ENCODE measurements around the gene THAP9.

DNA sequence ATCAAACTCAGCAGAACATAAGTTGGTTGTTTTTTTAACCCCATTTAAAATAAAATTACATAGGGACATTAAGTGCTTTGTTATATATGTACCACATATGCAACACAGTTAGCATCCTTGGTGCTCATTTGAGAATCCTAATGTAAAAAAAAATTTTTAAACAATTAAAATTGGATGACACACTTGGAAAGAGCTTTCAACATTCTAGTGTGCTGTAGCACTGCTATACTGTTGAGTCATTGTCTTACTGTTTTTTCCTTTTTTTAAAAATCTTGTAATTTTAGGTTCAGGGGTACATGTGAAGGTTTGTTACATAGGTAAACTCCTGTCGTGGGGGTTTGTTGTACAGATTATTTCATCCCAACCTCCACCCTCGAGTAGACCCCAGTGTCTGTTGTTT is 12.8 kb downstream of the THAP9 start:
- TF ChIP-seq, protein P1, sequence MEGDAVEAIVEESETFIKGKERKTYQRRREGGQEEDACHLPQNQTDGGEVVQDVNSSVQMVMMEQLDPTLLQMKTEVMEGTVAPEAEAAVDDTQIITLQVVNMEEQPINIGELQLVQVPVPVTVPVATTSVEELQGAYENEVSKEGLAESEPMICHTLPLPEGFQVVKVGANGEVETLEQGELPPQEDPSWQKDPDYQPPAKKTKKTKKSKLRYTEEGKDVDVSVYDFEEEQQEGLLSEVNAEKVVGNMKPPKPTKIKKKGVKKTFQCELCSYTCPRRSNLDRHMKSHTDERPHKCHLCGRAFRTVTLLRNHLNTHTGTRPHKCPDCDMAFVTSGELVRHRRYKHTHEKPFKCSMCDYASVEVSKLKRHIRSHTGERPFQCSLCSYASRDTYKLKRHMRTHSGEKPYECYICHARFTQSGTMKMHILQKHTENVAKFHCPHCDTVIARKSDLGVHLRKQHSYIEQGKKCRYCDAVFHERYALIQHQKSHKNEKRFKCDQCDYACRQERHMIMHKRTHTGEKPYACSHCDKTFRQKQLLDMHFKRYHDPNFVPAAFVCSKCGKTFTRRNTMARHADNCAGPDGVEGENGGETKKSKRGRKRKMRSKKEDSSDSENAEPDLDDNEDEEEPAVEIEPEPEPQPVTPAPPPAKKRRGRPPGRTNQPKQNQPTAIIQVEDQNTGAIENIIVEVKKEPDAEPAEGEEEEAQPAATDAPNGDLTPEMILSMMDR (IDR thresholded peaks at IDR 0.05), result no peak
- no peak for TF ChIP-seq POLR2A (IDR thresholded peaks at IDR 0.05)
